ENCODE measurements around the gene CCDC184.

- no peak for TF ChIP-seq POLR2A (IDR thresholded peaks at IDR 0.05; ENCODE audit: low read length)
- no peak for TF ChIP-seq GATA1 (IDR thresholded peaks at IDR 0.05; ENCODE audit: low read depth, low read length)
Observed at GRCh38 chr12:48203192-48203591, 19.7 kb downstream of the CCDC184 start, which contains the start of gene OR10AD1.
